NB4 (cell line): ENCODE measurements around the gene MED26.

Source experiments
- MYC ChIP-seq: IDR thresholded peaks from 2 replicates; pipeline ENCODE4 v1.6.1; 2011; ENCODE audit warnings: low read depth, low read length
- POLR2A ChIP-seq: IDR thresholded peaks from 2 replicates; pipeline ENCODE4 v1.6.1; 2011; ENCODE audit warnings: mild to moderate bottlenecking; ENCODE audit not compliant: insufficient read length; ENCODE audit errors: extremely low read depth
- TF ChIP-seq, protein P1 (sequence below): IDR thresholded peaks from one replicate; pipeline ENCODE4 v1.5.1; 2012; ENCODE audit warnings: low read depth, low read length
- TF ChIP-seq, protein P2 (sequence below): IDR thresholded peaks from 2 replicates; pipeline ENCODE4 v1.6.1; 2011; ENCODE audit warnings: low read depth, low read length

DNA sequence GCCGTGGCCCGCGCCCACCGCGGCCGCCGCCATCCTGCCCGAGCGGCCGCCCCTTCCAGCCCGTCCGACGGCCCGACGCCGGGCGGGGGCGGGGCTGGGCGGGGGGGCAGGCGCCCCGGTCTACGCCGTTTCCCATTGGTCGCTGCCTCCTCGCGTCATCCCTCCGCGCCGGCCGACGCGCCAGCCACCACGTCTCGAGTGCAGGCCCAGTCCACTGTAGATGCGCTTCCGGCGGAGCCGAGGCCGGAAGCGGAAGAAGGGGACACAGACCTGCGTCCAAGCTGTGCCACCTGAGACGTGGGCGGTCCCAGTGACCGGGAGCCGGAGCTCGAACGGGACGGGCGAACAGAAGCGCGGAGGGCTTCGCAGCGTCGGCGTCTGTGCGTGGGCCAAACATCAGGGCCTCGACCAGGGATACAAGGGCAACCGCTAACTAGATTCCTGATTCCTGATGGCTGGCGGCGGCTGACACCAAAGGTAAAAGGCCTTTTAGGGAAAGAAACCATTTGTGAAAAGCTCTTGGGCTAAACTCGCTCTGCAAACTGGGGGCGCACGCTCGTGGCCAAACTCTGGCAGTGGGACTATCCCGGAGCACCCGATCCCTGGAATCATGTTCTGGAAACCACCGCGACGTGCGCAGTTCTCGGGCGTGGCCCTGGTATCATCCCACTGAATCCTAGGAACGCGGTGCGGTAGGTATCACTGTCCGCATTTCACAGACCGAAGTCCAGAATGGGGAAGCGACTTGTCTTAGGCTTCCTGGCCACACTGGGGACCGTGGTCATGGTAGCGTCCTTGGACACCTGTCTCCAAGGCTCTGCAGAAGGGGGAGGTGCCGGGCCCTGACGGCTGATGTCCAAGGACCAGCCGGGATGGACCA, 55.4 kb downstream of the MED26 start, which contains the start of gene SLC35E1:
- TF ChIP-seq, protein P1, sequence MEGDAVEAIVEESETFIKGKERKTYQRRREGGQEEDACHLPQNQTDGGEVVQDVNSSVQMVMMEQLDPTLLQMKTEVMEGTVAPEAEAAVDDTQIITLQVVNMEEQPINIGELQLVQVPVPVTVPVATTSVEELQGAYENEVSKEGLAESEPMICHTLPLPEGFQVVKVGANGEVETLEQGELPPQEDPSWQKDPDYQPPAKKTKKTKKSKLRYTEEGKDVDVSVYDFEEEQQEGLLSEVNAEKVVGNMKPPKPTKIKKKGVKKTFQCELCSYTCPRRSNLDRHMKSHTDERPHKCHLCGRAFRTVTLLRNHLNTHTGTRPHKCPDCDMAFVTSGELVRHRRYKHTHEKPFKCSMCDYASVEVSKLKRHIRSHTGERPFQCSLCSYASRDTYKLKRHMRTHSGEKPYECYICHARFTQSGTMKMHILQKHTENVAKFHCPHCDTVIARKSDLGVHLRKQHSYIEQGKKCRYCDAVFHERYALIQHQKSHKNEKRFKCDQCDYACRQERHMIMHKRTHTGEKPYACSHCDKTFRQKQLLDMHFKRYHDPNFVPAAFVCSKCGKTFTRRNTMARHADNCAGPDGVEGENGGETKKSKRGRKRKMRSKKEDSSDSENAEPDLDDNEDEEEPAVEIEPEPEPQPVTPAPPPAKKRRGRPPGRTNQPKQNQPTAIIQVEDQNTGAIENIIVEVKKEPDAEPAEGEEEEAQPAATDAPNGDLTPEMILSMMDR: no peak
- TF ChIP-seq POLR2A (peak; percentile 61), MYC (peak; percentile 88)
- TF ChIP-seq, protein P2, sequence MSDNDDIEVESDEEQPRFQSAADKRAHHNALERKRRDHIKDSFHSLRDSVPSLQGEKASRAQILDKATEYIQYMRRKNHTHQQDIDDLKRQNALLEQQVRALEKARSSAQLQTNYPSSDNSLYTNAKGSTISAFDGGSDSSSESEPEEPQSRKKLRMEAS: peak; percentile 75
